Naive B cell (primary cell): ENCODE measurements around the gene TCEAL3. TPM values are rescaled to one million over a fixed set of nuclear protein-coding genes. Genes with fewer than 3 reads are reported as not detected.
"Not testable (repeated sequence)": the region's sequence is repeated elsewhere in the genome, so short reads cannot be mapped to it uniquely, and the experiment has no call there.

ENCODE experiments used
- ATAC-seq, 2 donors: fragments of 150-1000 bp; cut with Tn5 transposase; 2 replicates each; pipeline ENCODE4 v1.10.0; 2021; ENCODE audit warnings: low read depth in 2 of 2, mild to moderate bottlenecking in 2 of 2, moderate library complexity in 2 of 2
- DNase-seq: peaks from one replicate; pipeline ENCODE4 v3.0.0; 2022
- H3K27ac Mint-ChIP-seq, 6 donors: one replicate each; pipeline ENCODE4 v1.8.0; 2020 to 2022; ENCODE audit warnings: mild to moderate bottlenecking in 6 of 6, mixed read lengths in 6 of 6, moderate library complexity in 5 of 6, inconsistent platforms in 2 of 6
- H3K27me3 Mint-ChIP-seq, 3 donors: one replicate each; pipeline ENCODE4 v1.8.0; 2021 to 2022; ENCODE audit warnings: mixed read lengths in 3 of 3, mild to moderate bottlenecking in 1 of 3
- H3K36me3 Mint-ChIP-seq, 2 donors: one replicate each; pipeline ENCODE4 v1.8.0; 2020 to 2022; ENCODE audit warnings: mixed read lengths in 2 of 2, inconsistent platforms in 1 of 2, mild to moderate bottlenecking in 1 of 2
- H3K4me1 Mint-ChIP-seq, 3 donors: one replicate each; pipeline ENCODE4 v1.8.0; 2020 to 2022; ENCODE audit warnings: mixed read lengths in 3 of 3, inconsistent platforms in 1 of 3, mild to moderate bottlenecking in 1 of 3, moderate library complexity in 1 of 3
- H3K4me3 Mint-ChIP-seq, 8 donors: one replicate each; pipeline ENCODE4 v1.8.0; 2020 to 2022; ENCODE audit warnings: mild to moderate bottlenecking in 8 of 8, mixed read lengths in 8 of 8, moderate library complexity in 8 of 8, inconsistent platforms in 2 of 8
- H3K9me3 Mint-ChIP-seq, 7 donors: one replicate each; pipeline ENCODE4 v1.8.0; 2020 to 2022; ENCODE audit warnings: mixed read lengths in 7 of 7, mild to moderate bottlenecking in 5 of 7, inconsistent platforms in 2 of 7, moderate library complexity in 1 of 7
- polyA plus RNA-seq, 6 donors: library from polyadenylated mRNA; unstranded; fragments of 300-500 nt; fragmentation: Illumina TruSeq; gene quantifications; one replicate each; pipeline ENCODE4 v1.2.3, GENCODE V29; 2021; ENCODE audit warnings: low read depth in 6 of 6

TCEAL3 gene
- polyA plus RNA-seq, 6 donors from 2014 or later: 3.5 to 8.0 (median 5.3) TPM

- not testable (repeated sequence) for H3K27ac Mint-ChIP-seq, H3K9me3 Mint-ChIP-seq, H3K36me3 Mint-ChIP-seq, H3K4me3 Mint-ChIP-seq, H3K27me3 Mint-ChIP-seq, DNase-seq, ATAC-seq, H3K4me1 Mint-ChIP-seq
These were observed 12.6 kb upstream of the TCEAL3 start for GRCh38 chrX:103595202-103595601.

- Mint-ChIP-seq H3K36me3 (no peaks in the 10 kb centered on the region), H3K4me3 (peak overlapping the region; percentile 68 to 93 (median 87)), H3K4me1 (peaks cover 8 to 13% (median 13%) of the 10 kb centered on the region in 3 donors), H3K27ac (peak overlapping the region; percentile 28 to 96 (median 86)), H3K27me3 (peaks cover 0 to 26% (median 4%) of the 10 kb centered on the region in 3 donors), H3K9me3 (peaks cover 0 to 4% (median 0%) of the 10 kb centered on the region in 7 donors)
- ATAC-seq (peak; percentile 11 to 16), DNase-seq (no peak)
These were observed 672 bp downstream of the TCEAL3 start for GRCh38 chrX:103608306-103608963.

GRCh38 chrX:103610282-103610681 lies 2.5 kb downstream of the TCEAL3 start:
- Mint-ChIP-seq H3K9me3 (peaks cover 0 to 4% (median 0%) of the 10 kb centered on the region in 7 donors), H3K27me3 (peaks cover 0 to 26% (median 4%) of the 10 kb centered on the region in 3 donors), H3K4me3 (peak overlapping the region in 4 of 8 donors; percentile 0 to 65 (median 28)), H3K36me3 (no peaks in the 10 kb centered on the region), H3K27ac (peak overlapping the region in 2 of 6 donors; percentile 17 to 74), H3K4me1 (peaks cover 8 to 13% (median 13%) of the 10 kb centered on the region in 3 donors)
- DNase-seq: no peak
- ATAC-seq: no peak

GRCh38 chrX:103613362-103613890 lies 5.7 kb downstream of the TCEAL3 start:
- H3K27me3 Mint-ChIP-seq: peaks cover 0 to 17% (median 0%) of the 10 kb centered on the region in 3 donors
- no peaks in the 10 kb centered on the region for H3K36me3 Mint-ChIP-seq
- peaks cover 0 to 4% (median 0%) of the 10 kb centered on the region in 7 donors for H3K9me3 Mint-ChIP-seq
- no peak for DNase-seq
- no peak for ATAC-seq
- H3K4me3 Mint-ChIP-seq: no peak overlapping the region
- peaks cover 2 to 6% (median 4%) of the 10 kb centered on the region in 3 donors for H3K4me1 Mint-ChIP-seq
- H3K27ac Mint-ChIP-seq: no peak overlapping the region

- DNase-seq (no peak), ATAC-seq (no peak)
- peaks cover 0 to 4% (median 0%) of the 10 kb centered on the region in 7 donors for H3K9me3 Mint-ChIP-seq
- H3K4me1 Mint-ChIP-seq: no peaks in the 10 kb centered on the region
- no peak overlapping the region for H3K4me3 Mint-ChIP-seq
- peaks cover 0 to 8% (median 0%) of the 10 kb centered on the region in 3 donors for H3K27me3 Mint-ChIP-seq
- no peak overlapping the region for H3K27ac Mint-ChIP-seq
- H3K36me3 Mint-ChIP-seq: no peaks in the 10 kb centered on the region
These were observed 7.2 kb downstream of the TCEAL3 start for GRCh38 chrX:103614999-103615398.

- H3K36me3 Mint-ChIP-seq: no peaks in the 10 kb centered on the region
These were observed 8.1 kb downstream of the TCEAL3 start for GRCh38 chrX:103615781-103616371.

GRCh38 chrX:103616676-103617186 lies 9.0 kb downstream of the TCEAL3 start:
- Mint-ChIP-seq H3K36me3 (no peaks in the 10 kb centered on the region), H3K27ac (no peak overlapping the region), H3K4me3 (no peak overlapping the region), H3K27me3 (peaks cover 0 to 8% (median 0%) of the 10 kb centered on the region in 3 donors), H3K4me1 (no peaks in the 10 kb centered on the region), H3K9me3 (peaks cover 0 to 4% (median 0%) of the 10 kb centered on the region in 7 donors)
- no peak for ATAC-seq
- DNase-seq: no peak

More at GRCh38 chrX:103615781-103616371, 8.1 kb downstream of the TCEAL3 start:
- Mint-ChIP-seq H3K4me3 (no peak overlapping the region), H3K27ac (no peak overlapping the region), H3K27me3 (peaks cover 0 to 8% (median 0%) of the 10 kb centered on the region in 3 donors), H3K9me3 (peaks cover 0 to 4% (median 0%) of the 10 kb centered on the region in 7 donors), H3K4me1 (no peaks in the 10 kb centered on the region)
- ATAC-seq (no peak), DNase-seq (no peak)

- no peaks in the 10 kb centered on the region for H3K9me3 Mint-ChIP-seq
- no peak for ATAC-seq
- no peaks in the 10 kb centered on the region for H3K36me3 Mint-ChIP-seq
- no peaks in the 10 kb centered on the region for H3K27me3 Mint-ChIP-seq
- H3K4me1 Mint-ChIP-seq: peaks cover 8 to 11% (median 9%) of the 10 kb centered on the region in 3 donors
- no peak for DNase-seq
- no peak overlapping the region for H3K4me3 Mint-ChIP-seq
- H3K27ac Mint-ChIP-seq: peak overlapping the region in 1 of 6 donors; percentile 80
These were observed 16.3 kb downstream of the TCEAL3 start for GRCh38 chrX:103624111-103624510.

GRCh38 chrX:103626855-103627254 lies 19.1 kb downstream of the TCEAL3 start:
- DNase-seq (no peak), ATAC-seq (no peak)
- H3K9me3 Mint-ChIP-seq: peaks cover 0 to 2% (median 0%) of the 10 kb centered on the region in 7 donors
- no peaks in the 10 kb centered on the region for H3K36me3 Mint-ChIP-seq
- no peaks in the 10 kb centered on the region for H3K27me3 Mint-ChIP-seq
- peak overlapping the region in 1 of 8 donors; percentile 74 for H3K4me3 Mint-ChIP-seq
- H3K4me1 Mint-ChIP-seq: peaks cover 14 to 24% (median 20%) of the 10 kb centered on the region in 3 donors
- no peak overlapping the region for H3K27ac Mint-ChIP-seq

GRCh38 chrX:103628386-103629317 lies 20.9 kb downstream of the TCEAL3 start, which contains the start of gene TCEAL1:
TSS of gene TCEAL1 (plus strand) at chrX:103628975. CDS start at chrX:103629917, 942 bp downstream.
- no peaks in the 10 kb centered on the region for H3K36me3 Mint-ChIP-seq
- H3K4me3 Mint-ChIP-seq: peak within 1 kb of the TSS; percentile 71 to 94 (median 90)
- H3K27me3 Mint-ChIP-seq: no peaks in the 10 kb centered on the region
- peaks cover 14 to 24% (median 20%) of the 10 kb centered on the region in 3 donors for H3K4me1 Mint-ChIP-seq
- ATAC-seq (peak; percentile 80 to 82), DNase-seq (peak; percentile 34)
- H3K27ac Mint-ChIP-seq: peak within 1 kb of the TSS; percentile 77 to 95 (median 89)
- peaks cover 0 to 2% (median 0%) of the 10 kb centered on the region in 7 donors for H3K9me3 Mint-ChIP-seq

- Mint-ChIP-seq H3K4me3 (peak overlapping the region; percentile 71 to 94 (median 90)), H3K27ac (peak overlapping the region; percentile 69 to 95 (median 88)), H3K9me3 (peaks cover 0 to 2% (median 0%) of the 10 kb centered on the region in 7 donors), H3K27me3 (no peaks in the 10 kb centered on the region), H3K4me1 (peaks cover 12 to 24% (median 20%) of the 10 kb centered on the region in 3 donors), H3K36me3 (no peaks in the 10 kb centered on the region)
- DNase-seq (peak; percentile 27), ATAC-seq (peak; percentile 58 to 60)
These were observed 21.8 kb downstream of the TCEAL3 start for GRCh38 chrX:103629318-103630170.

- peak overlapping the region in 4 of 6 donors; percentile 80 to 93 (median 84) for H3K27ac Mint-ChIP-seq
- H3K4me1 Mint-ChIP-seq: peaks cover 11 to 24% (median 20%) of the 10 kb centered on the region in 3 donors
- peak overlapping the region; percentile 71 to 94 (median 90) for H3K4me3 Mint-ChIP-seq
- H3K27me3 Mint-ChIP-seq: no peaks in the 10 kb centered on the region
- ATAC-seq (no peak), DNase-seq (no peak)
- H3K36me3 Mint-ChIP-seq: no peaks in the 10 kb centered on the region
- H3K9me3 Mint-ChIP-seq: peaks cover 0 to 2% (median 0%) of the 10 kb centered on the region in 7 donors
These were observed 22.4 kb downstream of the TCEAL3 start for GRCh38 chrX:103630171-103630511.
